D341Med (cell line): ENCODE data around the gene MSANTD1.
"Not testable (repeated sequence)": the region's sequence is repeated elsewhere in the genome, so short reads cannot be mapped to it uniquely, and the experiment has no call there.

Source experiments
- DNase-seq: peaks from one replicate; pipeline ENCODE4 v3.0.0; 2012; ENCODE audit warnings: low spot score

The MSANTD1 gene

GRCh38 chr4:3290889-3291321 lies 41.9 kb downstream of the MSANTD1 start:
- DNase-seq: no peak

DNA sequence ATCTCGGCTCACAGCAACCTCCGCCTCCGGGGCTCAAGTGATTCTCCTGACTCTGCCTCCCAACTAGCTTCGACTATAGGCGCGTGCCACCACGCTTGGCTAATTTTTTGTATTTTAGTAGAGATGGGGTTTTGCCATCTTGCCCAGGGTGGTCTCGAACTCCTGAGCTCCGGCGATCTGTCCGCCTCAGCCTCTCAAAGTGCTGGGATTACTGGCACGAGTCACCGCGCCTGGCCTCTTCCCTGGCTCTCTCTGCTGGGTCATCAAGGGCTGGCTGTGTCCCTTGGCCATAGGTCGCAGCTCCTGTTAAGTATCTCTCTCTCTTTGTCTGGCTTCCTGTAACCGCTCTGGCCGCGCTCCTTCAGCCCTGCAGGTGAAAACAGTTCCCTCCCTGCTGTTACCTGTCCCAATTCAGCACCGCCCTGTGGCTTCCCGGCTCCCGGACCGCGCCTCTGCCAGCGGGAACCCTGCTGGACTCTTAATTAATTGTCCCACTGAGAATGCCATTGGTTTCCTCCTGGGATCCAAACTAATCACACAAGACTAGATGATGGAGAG lies 42.5 kb downstream of the MSANTD1 start:
- DNase-seq: no peak

- DNase-seq: peak; percentile 80
Observed at GRCh38 chr4:3291969-3292570, 43.1 kb downstream of the MSANTD1 start.

DNA sequence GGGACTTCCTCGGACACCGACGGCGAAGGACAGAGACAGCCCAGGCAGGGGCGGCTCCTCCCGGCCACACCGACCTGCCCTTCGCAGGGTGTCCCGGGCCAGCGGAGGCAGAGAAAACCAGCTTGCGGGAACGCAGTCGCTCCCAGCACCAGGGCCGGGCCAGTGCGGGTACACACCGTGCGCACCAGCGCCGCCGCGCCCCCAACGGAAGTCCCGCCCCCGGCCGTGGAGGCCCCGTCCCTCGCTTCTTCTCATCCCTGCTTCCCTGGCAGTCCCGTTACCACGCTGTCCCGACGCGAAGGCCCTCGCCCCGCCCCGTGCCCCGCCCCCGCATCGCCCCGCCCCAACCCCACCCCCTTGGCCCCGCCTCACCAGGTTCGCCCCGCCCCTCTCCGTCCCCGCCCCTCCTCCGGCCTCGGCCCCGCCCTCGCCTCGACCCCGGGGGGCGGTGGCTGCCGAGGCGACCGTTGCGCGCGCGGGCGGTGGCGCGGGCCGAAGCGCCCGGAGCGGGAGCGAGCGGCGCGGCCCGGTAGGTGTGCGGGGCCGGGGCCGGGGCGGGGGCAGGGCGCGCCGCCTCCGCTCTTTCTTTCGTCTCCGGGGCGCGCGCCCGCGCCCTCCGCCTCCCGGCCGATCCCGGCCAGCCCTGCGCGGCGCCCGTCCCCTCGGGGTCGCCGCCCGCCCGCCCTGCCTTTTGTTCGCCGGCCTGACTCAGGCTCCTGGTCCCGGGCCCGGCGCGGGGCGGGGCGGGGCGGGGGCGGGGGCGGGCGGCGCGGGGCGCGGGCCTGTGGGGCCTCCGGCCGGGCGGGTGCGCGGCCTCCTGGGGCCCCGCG lies 43.8 kb downstream of the MSANTD1 start, which contains the start of gene RGS12:
TSS of gene RGS12 (plus strand) at position 451 of the 830 bp plus-strand sequence. CDS start 23,150 bp downstream, outside the sequence.
- DNase-seq: peak; percentile 99

DNA sequence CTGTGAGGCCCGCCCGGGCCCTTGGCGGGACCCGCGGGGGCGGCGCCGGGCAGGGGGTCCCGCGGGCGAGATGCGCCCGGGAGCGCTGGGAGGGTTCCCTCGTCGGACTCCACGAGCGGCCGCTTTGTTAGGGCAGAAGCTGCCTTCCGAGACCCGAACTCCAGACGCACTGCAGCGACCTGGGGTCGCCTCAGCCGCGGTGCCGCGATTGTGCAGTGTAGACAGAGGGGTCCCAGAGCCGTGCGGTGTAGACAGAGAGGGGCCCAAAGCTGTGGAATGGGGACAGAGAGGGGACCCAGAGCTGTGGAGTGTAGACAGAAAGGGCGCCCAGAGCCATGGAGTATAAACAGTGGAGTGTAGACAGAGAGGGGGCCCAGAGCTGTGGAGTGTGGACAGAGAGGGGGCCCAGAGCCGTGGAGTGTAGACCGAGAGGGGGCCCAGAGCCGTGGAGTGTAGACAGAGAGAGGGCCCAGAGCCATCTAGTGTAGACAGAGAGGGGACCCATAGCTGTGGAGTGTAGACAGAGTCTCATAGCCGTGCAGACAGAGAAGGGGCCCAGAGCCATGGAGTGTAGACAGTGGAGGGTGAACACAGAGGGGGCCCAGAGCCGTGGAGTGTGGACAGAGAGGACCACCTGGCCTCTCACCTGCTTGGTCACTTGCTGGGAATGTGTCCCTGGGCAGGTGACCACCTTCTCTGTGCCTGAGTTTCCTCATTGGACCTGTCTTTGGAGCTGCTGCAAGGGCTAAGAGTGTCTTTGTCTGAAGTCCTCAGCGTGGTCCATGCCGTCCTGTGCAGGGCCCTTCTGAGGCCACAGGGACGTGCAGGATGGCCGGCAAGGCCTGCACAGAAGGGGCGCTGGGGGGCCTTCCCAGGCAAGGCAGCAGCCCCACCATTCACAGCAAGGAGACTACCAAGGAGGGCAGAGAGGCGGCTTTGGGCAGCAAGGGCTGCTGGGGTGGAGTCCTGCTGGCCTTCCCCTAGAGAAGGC lies 44.7 kb downstream of the MSANTD1 start:
- no peak for DNase-seq

- no peak for DNase-seq
Observed at GRCh38 chr4:3294401-3295241, 45.7 kb downstream of the MSANTD1 start.

- no peak for DNase-seq
Observed at GRCh38 chr4:3295837-3296624, 47.1 kb downstream of the MSANTD1 start.

DNA sequence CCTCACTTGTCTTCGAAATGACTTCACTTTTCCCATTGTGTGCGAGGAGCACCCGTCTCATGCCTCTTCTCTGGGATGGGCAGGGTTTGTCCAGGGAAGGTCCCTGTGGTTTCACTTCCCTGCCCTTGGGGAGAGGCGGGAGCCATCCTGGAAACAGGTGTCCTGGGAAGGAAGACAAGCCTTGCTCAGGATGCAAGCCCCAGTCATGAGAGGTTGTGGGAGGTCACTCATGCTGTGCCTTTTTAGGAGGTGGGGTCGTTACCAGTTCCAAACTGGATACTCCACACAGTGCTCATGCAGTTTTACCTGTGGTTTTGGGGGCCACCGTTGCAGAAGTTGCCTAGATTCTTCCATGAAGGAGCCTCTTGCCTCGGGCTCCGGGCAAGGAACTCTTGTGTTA lies 47.7 kb downstream of the MSANTD1 start:
- no peak for DNase-seq

DNA sequence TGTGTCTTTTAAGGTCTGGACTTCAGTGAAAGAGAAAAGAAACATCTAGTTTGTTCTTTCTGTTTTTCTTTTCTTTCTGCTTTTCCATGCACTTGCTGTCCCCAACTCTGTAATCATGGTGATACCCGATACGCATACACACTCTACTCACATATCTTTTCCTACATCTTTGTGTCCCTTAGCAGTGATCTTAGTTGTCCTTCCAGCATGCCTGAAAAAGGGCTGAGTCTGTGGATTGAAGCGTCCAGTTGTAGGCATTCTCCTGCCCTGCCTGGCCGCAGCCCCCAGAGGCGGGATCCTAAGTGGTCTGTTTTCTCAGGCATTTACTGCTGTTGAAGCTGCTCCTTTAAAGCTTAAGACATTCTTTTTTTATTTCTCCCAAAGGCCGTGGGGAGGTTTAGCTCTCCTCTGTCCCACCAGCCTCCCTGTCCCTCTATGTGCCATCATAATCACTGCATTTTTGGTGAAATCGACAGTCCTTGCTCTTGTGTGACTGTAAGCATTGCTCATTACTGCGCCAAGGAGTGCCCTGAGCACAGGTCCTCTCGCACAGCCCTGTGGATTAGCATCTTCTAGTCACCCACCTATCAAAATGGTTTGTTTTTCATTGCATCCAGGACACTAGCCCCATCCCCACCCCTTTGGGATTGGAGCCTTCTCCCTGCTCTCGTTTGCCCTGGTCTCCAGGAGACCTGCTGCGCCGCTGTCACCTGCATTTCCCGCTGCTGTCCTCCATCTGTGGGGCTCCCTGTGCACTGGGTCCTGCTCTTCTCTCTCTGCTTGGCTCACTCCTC lies 48.3 kb downstream of the MSANTD1 start:
- DNase-seq: no peak

DNA sequence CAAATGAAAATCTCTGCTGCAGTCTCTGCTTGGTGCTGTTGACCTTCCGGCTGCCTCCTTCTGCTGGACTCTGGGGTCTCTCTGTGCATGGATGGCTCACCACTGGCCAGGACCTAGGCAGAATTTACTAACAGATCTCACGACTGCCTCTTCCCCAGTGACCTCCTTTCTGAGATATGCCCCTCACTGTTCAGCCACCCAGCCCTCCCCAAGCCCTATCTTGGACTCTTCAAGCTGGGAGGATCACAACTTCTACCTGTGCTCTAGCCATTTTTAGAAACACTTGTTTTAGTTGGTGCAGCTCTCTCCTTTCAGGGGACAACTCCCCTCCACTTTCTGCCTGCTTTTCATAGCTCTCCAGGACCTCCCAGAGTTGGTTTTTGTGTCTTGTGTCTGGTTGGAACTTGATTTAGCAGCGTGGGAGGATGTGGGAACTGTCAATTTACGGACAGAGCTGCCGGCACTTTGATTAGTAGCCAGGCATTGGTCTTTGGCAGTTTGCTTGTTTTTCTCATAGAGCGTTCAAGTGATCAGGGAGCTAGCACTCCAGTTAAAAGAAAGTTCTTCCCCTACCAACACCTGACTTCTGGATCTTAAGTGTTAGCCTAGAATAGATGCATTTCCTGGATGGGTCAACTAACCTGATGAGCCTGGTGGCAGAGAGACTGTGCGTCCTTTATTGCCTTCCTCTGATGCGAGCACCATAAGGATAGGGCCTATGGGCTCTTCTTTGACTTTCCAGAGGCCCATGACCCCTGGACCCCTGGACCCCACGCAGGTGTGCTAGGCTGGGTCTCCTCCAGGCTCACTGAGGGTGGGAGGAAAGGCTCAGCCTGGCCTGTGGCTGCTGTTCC lies 50.4 kb downstream of the MSANTD1 start:
- DNase-seq: no peak

- DNase-seq: no peak
Observed at GRCh38 chr4:3299976-3300671, 51.2 kb downstream of the MSANTD1 start.

- DNase-seq: not testable (repeated sequence)
Observed at GRCh38 chr4:3300882-3301281, 51.9 kb downstream of the MSANTD1 start.

DNA sequence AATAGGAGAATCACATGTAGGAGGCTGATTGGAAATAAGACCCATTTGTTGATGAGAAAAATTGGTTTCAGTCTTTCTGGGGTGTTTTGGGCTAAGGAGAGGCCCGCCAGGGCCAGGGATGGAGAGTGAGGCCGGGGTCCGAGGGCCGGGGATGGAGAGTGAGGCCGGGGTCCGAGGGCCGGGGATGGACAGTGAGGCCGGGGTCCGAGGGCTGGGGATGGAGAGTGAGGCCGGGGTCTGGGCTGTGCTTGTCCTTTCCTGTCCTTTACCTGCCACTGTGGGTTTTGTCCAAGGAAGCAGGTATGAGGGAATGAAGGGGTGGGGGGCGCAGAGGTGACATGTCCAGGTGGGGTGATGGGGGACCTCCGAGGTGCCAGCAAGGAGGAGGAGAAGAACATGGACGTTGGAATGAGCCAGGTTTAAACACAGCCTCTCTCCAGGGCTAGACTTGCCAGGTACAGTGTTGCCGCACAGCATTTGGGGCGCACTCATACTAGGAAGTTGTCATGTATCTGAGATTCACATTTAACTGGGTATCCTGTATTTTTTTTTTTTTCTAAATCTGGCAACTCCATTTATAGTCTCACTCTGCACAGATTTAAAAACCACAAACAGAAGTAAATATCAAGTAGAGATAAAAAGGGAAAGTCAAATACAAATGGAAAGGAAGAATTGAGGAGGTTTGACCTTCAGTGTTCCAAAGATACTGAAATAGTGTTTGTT lies 52.7 kb downstream of the MSANTD1 start:
- no peak for DNase-seq

DNA sequence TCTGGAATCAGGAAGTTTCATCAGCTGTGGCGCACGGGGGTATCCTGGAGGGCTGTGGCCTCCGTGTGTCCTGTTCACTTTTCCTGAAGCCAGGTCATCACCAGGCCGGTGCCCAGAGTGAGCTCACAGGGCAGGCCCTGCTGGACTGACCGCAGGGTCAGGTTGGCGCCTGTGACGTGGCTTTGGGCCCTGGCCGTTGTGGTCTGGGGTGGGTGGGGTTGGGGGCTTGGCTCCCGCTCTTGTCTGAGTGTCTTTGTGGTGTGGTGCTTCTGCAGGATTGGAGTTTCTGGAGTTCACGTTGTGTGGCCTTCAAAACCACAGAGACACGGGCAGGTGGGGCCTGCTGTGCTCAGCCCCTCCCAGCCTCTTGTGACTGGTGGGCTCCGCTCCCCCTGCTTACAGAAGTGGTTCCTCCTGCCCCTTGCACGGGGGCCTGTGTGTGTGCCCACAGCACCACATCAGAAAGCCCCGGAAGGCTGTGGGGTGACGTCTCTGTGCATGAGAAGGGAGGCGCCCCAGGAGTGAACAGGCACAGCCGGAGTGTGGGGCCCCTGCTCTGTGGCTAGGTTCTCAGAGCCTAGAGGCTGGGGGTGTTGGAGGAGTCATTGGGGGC lies 53.3 kb downstream of the MSANTD1 start:
- no peak for DNase-seq

DNA sequence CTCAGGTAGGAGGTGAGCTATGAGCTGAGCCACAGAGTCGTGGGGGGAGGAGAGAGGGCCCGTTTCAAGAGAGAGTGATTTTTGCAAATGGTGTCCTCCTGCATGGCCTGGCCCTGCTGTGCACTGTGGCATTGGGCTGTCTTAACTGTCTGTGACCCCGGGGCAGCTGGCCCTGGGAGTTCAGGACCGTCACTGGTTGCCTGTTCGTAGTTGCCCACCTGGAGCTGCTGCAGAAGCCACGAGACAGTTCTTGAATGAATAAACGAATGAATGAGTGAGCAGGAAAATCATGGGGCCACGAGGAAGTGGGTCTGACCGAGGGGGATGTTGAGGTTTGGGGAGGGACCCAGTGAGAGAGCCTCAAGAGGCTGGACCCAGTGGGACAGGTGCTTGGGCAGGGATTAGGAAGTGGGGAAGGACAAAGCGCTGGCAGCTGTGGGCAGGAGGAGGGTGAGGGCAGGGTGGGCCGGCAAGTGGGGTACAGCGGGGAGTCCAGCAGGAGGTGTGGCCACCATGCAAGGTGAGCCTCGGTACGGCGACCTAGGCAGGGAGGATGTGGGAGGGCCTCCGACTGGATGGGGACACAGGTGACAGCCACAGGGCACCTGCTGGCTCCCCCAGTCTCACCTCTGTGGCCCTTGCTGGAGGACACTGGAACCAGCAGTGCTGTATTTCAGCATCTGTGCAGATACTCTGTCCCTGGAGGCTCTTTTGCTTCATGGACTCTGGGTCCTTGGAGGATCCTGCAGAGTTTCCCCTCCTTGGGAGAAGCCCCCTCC lies 54.0 kb downstream of the MSANTD1 start:
- DNase-seq: no peak

DNA sequence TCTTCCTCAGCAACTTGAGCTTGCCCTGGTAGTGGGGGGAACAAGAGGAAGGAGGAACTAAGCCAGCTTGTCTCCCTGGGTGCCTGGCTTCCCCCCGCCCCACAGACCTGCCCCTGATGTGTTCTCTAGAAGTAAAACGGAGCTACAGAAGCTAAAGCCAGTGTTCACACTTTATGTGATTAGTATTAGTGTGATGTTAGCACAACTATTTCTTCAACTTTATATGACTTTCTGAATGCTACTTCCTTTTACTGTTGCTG lies 54.5 kb downstream of the MSANTD1 start:
- DNase-seq: no peak
